Tibial nerve (tissue), 4 donors: ENCODE results near the gene ANO10.

Experiments used
- EP300 ChIP-seq, 2 donors: sonication (generic); formaldehyde crosslinking; IDR thresholded peaks; one replicate each; pipeline ENCODE4 v1.6.1; 2017; ENCODE audit warnings: antibody characterized with exemption in 2 of 2, mild to moderate bottlenecking in 1 of 2
- POLR2A ChIP-seq, 2 donors: fragments of 450-650 bp; IDR thresholded peaks; one replicate each; pipeline ENCODE4 v1.6.1; 2017; ENCODE audit warnings: antibody characterized with exemption in 2 of 2, mild to moderate bottlenecking in 2 of 2, moderate library complexity in 2 of 2
- TF ChIP-seq, protein P1 (sequence below), 5 experiments: fragments of 200-600 bp in 3 of 5; fragments of 450-650 bp in 2 of 5; sonication (generic) in 3 of 5; IDR thresholded peaks; one replicate each; pipeline ENCODE4 v1.5.1; 2016 to 2019; ENCODE audit warnings: antibody characterized with exemption in 5 of 5, mild to moderate bottlenecking in 3 of 5, moderate library complexity in 2 of 5

DNA sequence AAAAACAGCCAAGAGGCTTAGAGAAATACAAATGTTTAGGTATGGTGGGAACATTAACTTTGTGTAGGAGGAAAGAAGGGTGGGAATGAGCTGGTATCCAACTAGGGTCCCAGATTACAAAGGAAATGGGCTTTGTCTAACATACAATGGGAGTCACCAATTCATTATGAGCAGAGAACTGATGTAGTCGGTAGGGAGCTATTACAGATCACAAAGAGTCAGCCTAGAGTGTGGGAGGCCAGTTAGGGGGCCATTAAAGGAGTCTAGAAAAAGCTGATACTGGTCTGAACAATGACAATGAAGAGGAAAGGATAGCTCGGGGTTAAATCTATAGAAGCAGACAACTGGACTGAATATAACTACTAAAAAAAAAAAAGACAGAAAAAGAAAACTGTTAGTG is 15.5 kb downstream of the ANO10 start:
- TF ChIP-seq, protein P1, sequence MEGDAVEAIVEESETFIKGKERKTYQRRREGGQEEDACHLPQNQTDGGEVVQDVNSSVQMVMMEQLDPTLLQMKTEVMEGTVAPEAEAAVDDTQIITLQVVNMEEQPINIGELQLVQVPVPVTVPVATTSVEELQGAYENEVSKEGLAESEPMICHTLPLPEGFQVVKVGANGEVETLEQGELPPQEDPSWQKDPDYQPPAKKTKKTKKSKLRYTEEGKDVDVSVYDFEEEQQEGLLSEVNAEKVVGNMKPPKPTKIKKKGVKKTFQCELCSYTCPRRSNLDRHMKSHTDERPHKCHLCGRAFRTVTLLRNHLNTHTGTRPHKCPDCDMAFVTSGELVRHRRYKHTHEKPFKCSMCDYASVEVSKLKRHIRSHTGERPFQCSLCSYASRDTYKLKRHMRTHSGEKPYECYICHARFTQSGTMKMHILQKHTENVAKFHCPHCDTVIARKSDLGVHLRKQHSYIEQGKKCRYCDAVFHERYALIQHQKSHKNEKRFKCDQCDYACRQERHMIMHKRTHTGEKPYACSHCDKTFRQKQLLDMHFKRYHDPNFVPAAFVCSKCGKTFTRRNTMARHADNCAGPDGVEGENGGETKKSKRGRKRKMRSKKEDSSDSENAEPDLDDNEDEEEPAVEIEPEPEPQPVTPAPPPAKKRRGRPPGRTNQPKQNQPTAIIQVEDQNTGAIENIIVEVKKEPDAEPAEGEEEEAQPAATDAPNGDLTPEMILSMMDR (IDR thresholded peaks at IDR 0.05), result no peak
- no peak for TF ChIP-seq EP300 (IDR thresholded peaks at IDR 0.05)
- no peak for TF ChIP-seq POLR2A (IDR thresholded peaks at IDR 0.05)
